Neural progenitor cell (in vitro differentiated cells): ENCODE data around the gene EHF. TPM values are rescaled to one million over a fixed set of nuclear protein-coding genes. Genes with fewer than 3 reads are reported as not detected.

Experiments
- DNase-seq: peaks from one replicate; pipeline ENCODE4 v3.0.0-alpha.2; 2016; ENCODE audit warnings: low spot score
- H2AFZ ChIP-seq: fragments of 200-600 bp; sonication (generic); replicated peaks from 2 replicates; pipeline ENCODE4 v1.6.1; 2016; ENCODE audit warnings: antibody characterized with exemption
- H3F3A ChIP-seq: fragments of 200-600 bp; sonication (generic); 2 replicates; pipeline ENCODE4 v1.6.1; 2016; ENCODE audit warnings: antibody characterized with exemption, low read depth
- H3K27ac ChIP-seq: fragments of 200-600 bp; sonication (generic); 2 replicates; pipeline ENCODE4 v1.5.1; 2016; ENCODE audit warnings: mild to moderate bottlenecking
- H3K27me3 ChIP-seq: fragments of 200-600 bp; sonication (generic); 2 replicates; pipeline ENCODE4 v1.6.1; 2016; ENCODE audit warnings: mild to moderate bottlenecking, moderate library complexity
- H3K36me3 ChIP-seq: fragments of 200-600 bp; sonication (generic); 2 replicates; pipeline ENCODE4 v1.5.1; 2016
- H3K4me1 ChIP-seq: fragments of 200-600 bp; sonication (generic); 2 replicates; pipeline ENCODE4 v1.6.1; 2016; ENCODE audit warnings: mixed run types
- H3K4me2 ChIP-seq: fragments of 200-600 bp; sonication (generic); 2 replicates; pipeline ENCODE4 v1.6.1; 2016
- H3K4me3 ChIP-seq: fragments of 200-600 bp; sonication (generic); 2 replicates; pipeline ENCODE4 v1.5.1; 2016
- H3K79me2 ChIP-seq: fragments of 200-600 bp; sonication (generic); 2 replicates; pipeline ENCODE4 v1.6.1; 2016; ENCODE audit warnings: low read depth
- H3K9ac ChIP-seq: fragments of 200-600 bp; sonication (generic); 2 replicates; pipeline ENCODE4 v1.6.1; 2016
- H3K9me3 ChIP-seq: fragments of 200-600 bp; sonication (generic); 2 replicates; pipeline ENCODE4 v1.5.1; 2016; ENCODE audit warnings: low read depth
- H4K20me1 ChIP-seq: fragments of 200-600 bp; sonication (generic); 2 replicates; pipeline ENCODE4 v1.6.1; 2016; ENCODE audit warnings: low read depth
- H3K27ac Mint-ChIP-seq: 3 replicates; pipeline ENCODE4 v1.8.0; 2021; ENCODE audit warnings: mixed read lengths
- H3K27me3 Mint-ChIP-seq: 2 replicates; pipeline ENCODE4 v1.8.0; 2022; ENCODE audit warnings: low read depth, mild to moderate bottlenecking, inconsistent platforms, moderate library complexity, mixed read lengths; ENCODE audit not compliant: insufficient read depth
- H3K36me3 Mint-ChIP-seq: 3 replicates; pipeline ENCODE4 v1.8.0; 2021; ENCODE audit warnings: mixed read lengths
- H3K4me1 Mint-ChIP-seq: 3 replicates; pipeline ENCODE4 v1.8.0; 2021; ENCODE audit warnings: mixed read lengths
- H3K4me3 Mint-ChIP-seq: 3 replicates; pipeline ENCODE4 v1.8.0; 2021; ENCODE audit warnings: mild to moderate bottlenecking, moderate library complexity, mixed read lengths
- H3K9me3 Mint-ChIP-seq: 3 replicates; pipeline ENCODE4 v1.8.0; 2020; ENCODE audit warnings: mixed read lengths
- CTCF ChIP-seq: fragments of 200-600 bp; sonication (generic); IDR thresholded peaks from 2 replicates; pipeline ENCODE4 v1.5.1; 2017; ENCODE audit warnings: antibody characterized with exemption, mild to moderate bottlenecking
- EZH2 ChIP-seq: fragments of 200-600 bp; sonication (generic); IDR thresholded peaks from 2 replicates; pipeline ENCODE4 v1.6.1; 2017; ENCODE audit warnings: antibody characterized with exemption, mild to moderate bottlenecking, moderate library complexity
- EZH2phosphoT487 ChIP-seq: fragments of 200-600 bp; sonication (generic); IDR thresholded peaks from 2 replicates; pipeline ENCODE4 v1.6.1; 2017; ENCODE audit warnings: antibody characterized with exemption
- total RNA-seq: library from RNA; depleted of rRNA; stranded (reverse); fragments of >200 nt; gene quantifications from 2 replicates; pipeline ENCODE4 v1.2.3, GENCODE V29; 2015; ENCODE audit warnings: low replicate concordance

EHF gene
- total RNA-seq, 1 donor from 2014 or later = not detected

GRCh38 chr11:34642001-34642554 is 21.2 kb downstream of the EHF start:
- H2AFZ ChIP-seq = no peak overlapping the region
- no peak for DNase-seq
- no peaks in the 10 kb centered on the region for H3K27me3 ChIP-seq
- H3K27ac ChIP-seq = no peak overlapping the region
- H3K27me3 Mint-ChIP-seq = peaks cover 7% of the 10 kb centered on the region
- H3K4me3 Mint-ChIP-seq = no peak overlapping the region
- peaks cover 10% of the 10 kb centered on the region for H3K4me1 ChIP-seq
- H3K36me3 ChIP-seq = no peaks in the 10 kb centered on the region
- H3K9ac ChIP-seq = no peak overlapping the region
- H3K4me2 ChIP-seq = no peak overlapping the region
- no peak for TF ChIP-seq EZH2phosphoT487
- TF ChIP-seq EZH2 = no peak
- no peak for TF ChIP-seq CTCF
- peaks cover 12% of the 10 kb centered on the region for H3K4me1 Mint-ChIP-seq
- H3K27ac Mint-ChIP-seq = no peak overlapping the region
- no peaks in the 10 kb centered on the region for H3K36me3 Mint-ChIP-seq
- no peaks in the 10 kb centered on the region for H4K20me1 ChIP-seq
- no peaks in the 10 kb centered on the region for H3K9me3 ChIP-seq
- H3K9me3 Mint-ChIP-seq = peaks cover 3% of the 10 kb centered on the region
- H3K79me2 ChIP-seq = no peaks in the 10 kb centered on the region
- H3K4me3 ChIP-seq = no peak overlapping the region
- H3F3A ChIP-seq = no peaks in the 10 kb centered on the region

- Histone ChIP-seq H3K27me3 (no peaks in the 10 kb centered on the region), H3K27ac (no peak overlapping the region), H3K4me2 (no peak overlapping the region), H2AFZ (no peak overlapping the region), H3K79me2 (no peaks in the 10 kb centered on the region), H4K20me1 (no peaks in the 10 kb centered on the region), H3K4me3 (no peak overlapping the region), H3F3A (no peaks in the 10 kb centered on the region), H3K9ac (no peak overlapping the region), H3K4me1 (peaks cover 10% of the 10 kb centered on the region), H3K36me3 (no peaks in the 10 kb centered on the region), H3K9me3 (no peaks in the 10 kb centered on the region)
- no peak for TF ChIP-seq CTCF
- no peak for TF ChIP-seq EZH2
- no peak for TF ChIP-seq EZH2phosphoT487
- Mint-ChIP-seq H3K9me3 (peaks cover 3% of the 10 kb centered on the region), H3K4me3 (no peak overlapping the region), H3K27me3 (peaks cover 7% of the 10 kb centered on the region), H3K36me3 (no peaks in the 10 kb centered on the region), H3K27ac (no peak overlapping the region), H3K4me1 (peaks cover 12% of the 10 kb centered on the region)
- DNase-seq = no peak
Measured at GRCh38 chr11:34642873-34643272, 22.0 kb downstream of the EHF start.

GRCh38 chr11:34643311-34643710 is 22.4 kb downstream of the EHF start:
- Mint-ChIP-seq H3K4me1 (peaks cover 12% of the 10 kb centered on the region), H3K27ac (no peak overlapping the region), H3K4me3 (no peak overlapping the region), H3K27me3 (peaks cover 7% of the 10 kb centered on the region), H3K9me3 (peaks cover 3% of the 10 kb centered on the region), H3K36me3 (no peaks in the 10 kb centered on the region)
- H3K9ac ChIP-seq = no peak overlapping the region
- H3K4me2 ChIP-seq = no peak overlapping the region
- peaks cover 10% of the 10 kb centered on the region for H3K4me1 ChIP-seq
- H3K4me3 ChIP-seq = no peak overlapping the region
- no peaks in the 10 kb centered on the region for H3K79me2 ChIP-seq
- no peak overlapping the region for H3K27ac ChIP-seq
- no peak overlapping the region for H2AFZ ChIP-seq
- H3F3A ChIP-seq = no peaks in the 10 kb centered on the region
- no peaks in the 10 kb centered on the region for H3K36me3 ChIP-seq
- no peaks in the 10 kb centered on the region for H3K27me3 ChIP-seq
- no peak for DNase-seq
- H4K20me1 ChIP-seq = no peaks in the 10 kb centered on the region
- no peaks in the 10 kb centered on the region for H3K9me3 ChIP-seq
- TF ChIP-seq EZH2phosphoT487 = no peak
- TF ChIP-seq CTCF = no peak
- no peak for TF ChIP-seq EZH2
